HG03558 (cell line): ENCODE measurements around the gene EPHB2.
"Not testable (repeated sequence)": the region's sequence is repeated elsewhere in the genome, so short reads cannot be mapped to it uniquely, and the experiment has no call there.

Experiments used
- ATAC-seq: cut with Tn5 transposase; IDR thresholded peaks from one replicate; pipeline ENCODE4 v1.9.1; 2021; ENCODE audit warnings: moderate number of reproducible peaks; ENCODE audit not compliant: unreplicated experiment; ENCODE audit errors: extremely low read depth

The EPHB2 gene

GRCh38 chr1:22710701-22711049 is at the start of gene EPHB2:
EPHB2 (plus strand) TSS chr1:22710839; CDS start chr1:22710983, 144 bp downstream.
- ATAC-seq = no peak

GRCh38 chr1:22661880-22662279 is 48.8 kb upstream of the EPHB2 start:
- ATAC-seq = no peak

GRCh38 chr1:22662318-22662717 is 48.3 kb upstream of the EPHB2 start:
- no peak for ATAC-seq

- no peak for ATAC-seq
These were observed 47.6 kb upstream of the EPHB2 start for GRCh38 chr1:22662986-22663408.

GRCh38 chr1:22665752-22666151 is 44.9 kb upstream of the EPHB2 start:
- no peak for ATAC-seq

- ATAC-seq = no peak
These were observed 44.2 kb upstream of the EPHB2 start for GRCh38 chr1:22666412-22666811.

- ATAC-seq = not testable (repeated sequence)
These were observed 41.8 kb upstream of the EPHB2 start for GRCh38 chr1:22668840-22669239.

- no peak for ATAC-seq
These were observed 40.2 kb upstream of the EPHB2 start for GRCh38 chr1:22670352-22670975.

- no peak for ATAC-seq
These were observed 38.6 kb upstream of the EPHB2 start for GRCh38 chr1:22671999-22672398.

GRCh38 chr1:22673486-22674409 is 36.9 kb upstream of the EPHB2 start:
- no peak for ATAC-seq

GRCh38 chr1:22674410-22674749 is 36.3 kb upstream of the EPHB2 start:
- no peak for ATAC-seq

- not testable (repeated sequence) for ATAC-seq
These were observed 34.5 kb upstream of the EPHB2 start for GRCh38 chr1:22676151-22676550.

GRCh38 chr1:22676916-22677583 is 33.6 kb upstream of the EPHB2 start:
- ATAC-seq = no peak

GRCh38 chr1:22677931-22678896 is 32.4 kb upstream of the EPHB2 start:
- ATAC-seq = no peak

GRCh38 chr1:22680726-22681125 is 29.9 kb upstream of the EPHB2 start:
- no peak for ATAC-seq

GRCh38 chr1:22681556-22682276 is 28.9 kb upstream of the EPHB2 start:
- ATAC-seq = no peak

- ATAC-seq = no peak
These were observed 27.1 kb upstream of the EPHB2 start for GRCh38 chr1:22683547-22683946.

GRCh38 chr1:22685591-22686059 is 25.0 kb upstream of the EPHB2 start:
- ATAC-seq = no peak

- no peak for ATAC-seq
These were observed 23.4 kb upstream of the EPHB2 start for GRCh38 chr1:22687191-22687590.
